GM12891 (cell line): ENCODE results near the gene ZBTB20.

Source experiments
- PAX5 ChIP-seq: IDR thresholded peaks from 2 replicates; pipeline ENCODE4 v1.6.1; 2011; ENCODE audit warnings: low read length, moderate library complexity, mild to moderate bottlenecking; ENCODE audit not compliant: insufficient read depth, severe bottlenecking
- POLR2A ChIP-seq: IDR thresholded peaks from 2 replicates; pipeline ENCODE4 v1.6.1; 2011; ENCODE audit warnings: low read depth, low read length, control low read depth
- POLR2AphosphoS5 ChIP-seq: IDR thresholded peaks from 2 replicates; pipeline ENCODE4 v1.6.1; 2011; ENCODE audit warnings: low read depth, low read length, control low read depth
- POU2F2 ChIP-seq: IDR thresholded peaks from 2 replicates; pipeline ENCODE4 v1.6.1; 2011; ENCODE audit warnings: low read depth, mild to moderate bottlenecking, control low read depth, low read length, moderate library complexity
- TAF1 ChIP-seq: IDR thresholded peaks from 2 replicates; pipeline ENCODE4 v1.6.1; 2011; ENCODE audit warnings: low read depth, low read length, control low read depth

DNA sequence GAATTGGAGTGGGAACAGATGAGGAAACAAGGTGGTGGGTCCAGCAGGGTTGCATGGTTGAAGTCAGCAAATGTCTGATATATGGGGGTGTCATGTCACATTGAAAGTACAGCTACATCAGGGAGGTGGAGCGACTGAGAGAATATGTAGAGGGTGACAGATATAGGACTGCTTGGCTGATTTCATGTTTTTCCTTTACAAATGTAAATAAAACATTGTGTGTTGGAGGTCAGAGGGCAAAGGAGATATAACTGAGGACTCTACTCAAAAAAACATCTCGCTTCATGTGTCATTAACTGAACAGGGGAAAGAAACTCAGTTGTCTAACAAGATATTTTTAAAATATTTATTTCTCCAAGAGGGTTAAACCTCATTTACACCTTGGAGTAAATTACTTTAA lies 675.6 kb downstream of the ZBTB20 start:
- no peak for TF ChIP-seq POLR2AphosphoS5
- no peak for TF ChIP-seq POLR2A
- no peak for TF ChIP-seq POU2F2
- no peak for TF ChIP-seq TAF1
- TF ChIP-seq PAX5: no peak
